CD14-positive monocyte (primary cell): ENCODE results near the gene STARD3. TPM values are rescaled to one million over a fixed set of nuclear protein-coding genes. Genes with fewer than 3 reads are reported as not detected.

ENCODE experiments used
- DNase-seq, 3 donors: peaks; one replicate each; pipeline ENCODE4 v3.0.0-alpha.2; 2011 to 2022
- H2AFZ ChIP-seq: 2 replicates; pipeline ENCODE4 v1.6.0; 2012; ENCODE audit warnings: mild to moderate bottlenecking, low read depth, low read length, inconsistent platforms; ENCODE audit not compliant: insufficient read depth, poor library complexity, severe bottlenecking
- H3K27ac ChIP-seq, 2 donors: 1 replicate in 1 of 2; 2 replicates in 1 of 2; pipeline ENCODE4 v1.5.1; 2012 to 2013; ENCODE audit warnings: low read length in 2 of 2, control low read depth in 1 of 2, inconsistent platforms in 1 of 2, low read depth in 1 of 2, mild to moderate bottlenecking in 1 of 2
- H3K27me3 ChIP-seq, 2 donors: one replicate each; pipeline versions ENCODE4 v1.6.0 to v1.6.1; 2011 to 2013; ENCODE audit warnings: low read length in 2 of 2; ENCODE audit not compliant: control insufficient read depth in 2 of 2, insufficient read depth in 2 of 2
- H3K36me3 ChIP-seq, 2 donors: replicated peaks in 1 of 2; 1 replicate in 1 of 2; 2 replicates in 1 of 2; pipeline versions ENCODE4 v1.5.1 to v1.6.1; 2012 to 2013; ENCODE audit warnings: low read length in 2 of 2, control low read depth in 1 of 2, inconsistent platforms in 1 of 2, mild to moderate bottlenecking in 1 of 2; ENCODE audit not compliant: insufficient read depth in 2 of 2, control insufficient read depth in 1 of 2
- H3K4me1 ChIP-seq, 2 donors: 1 replicate in 1 of 2; 2 replicates in 1 of 2; pipeline versions ENCODE4 v1.5.1 to v1.6.1; 2012 to 2013; ENCODE audit warnings: low read length in 2 of 2, control low read depth in 1 of 2, inconsistent platforms in 1 of 2, mild to moderate bottlenecking in 1 of 2, moderate library complexity in 1 of 2; ENCODE audit not compliant: insufficient read depth in 2 of 2, control insufficient read depth in 1 of 2
- H3K4me2 ChIP-seq: replicated peaks from 2 replicates; pipeline ENCODE3; 2012; ENCODE audit warnings: low read length, moderate library complexity, mild to moderate bottlenecking; ENCODE audit not compliant: poor library complexity, severe bottlenecking; ENCODE audit errors: extremely low read depth
- H3K4me3 ChIP-seq, 3 experiments: fragments of 200-600 bp in 1 of 3; sonication (generic) in 1 of 3; replicated peaks in 1 of 3; 1 replicate in 2 of 3; 2 replicates in 1 of 3; pipeline ENCODE4 v1.5.1; 2011 to 2013; ENCODE audit warnings: low read length in 3 of 3, mild to moderate bottlenecking in 3 of 3, control low read depth in 2 of 3, low read depth in 2 of 3, inconsistent platforms in 1 of 3, moderate library complexity in 1 of 3
- H3K79me2 ChIP-seq: 2 replicates; pipeline ENCODE4 v1.6.0; 2012; ENCODE audit warnings: mild to moderate bottlenecking, control low read depth, inconsistent platforms, low read length, moderate library complexity; ENCODE audit not compliant: insufficient read depth
- H3K9ac ChIP-seq: 2 replicates; pipeline ENCODE4 v1.6.0; 2017; ENCODE audit warnings: low read length, mild to moderate bottlenecking; ENCODE audit not compliant: insufficient read depth, poor library complexity, severe bottlenecking
- H3K9me3 ChIP-seq, 2 donors: replicated peaks in 1 of 2; 1 replicate in 1 of 2; 2 replicates in 1 of 2; pipeline versions ENCODE4 v1.5.1 to v1.6.1; 2012 to 2013; ENCODE audit warnings: low read length in 2 of 2, control low read depth in 1 of 2; ENCODE audit not compliant: control insufficient read depth in 1 of 2, insufficient read depth in 1 of 2
- H4K20me1 ChIP-seq: 2 replicates; pipeline ENCODE4 v1.6.0; 2012; ENCODE audit warnings: mild to moderate bottlenecking, low read length, control low read depth, moderate library complexity; ENCODE audit not compliant: insufficient read depth
- H3K27ac Mint-ChIP-seq, 7 donors: one replicate each; pipeline ENCODE4 v1.8.0; 2020; ENCODE audit warnings: mild to moderate bottlenecking in 7 of 7, mixed read lengths in 7 of 7, moderate library complexity in 6 of 7, inconsistent platforms in 2 of 7
- H3K27me3 Mint-ChIP-seq, 3 donors: one replicate each; pipeline ENCODE4 v1.8.0; 2021 to 2022; ENCODE audit warnings: low read depth in 3 of 3, mild to moderate bottlenecking in 3 of 3, mixed read lengths in 3 of 3, moderate library complexity in 3 of 3, inconsistent platforms in 1 of 3
- H3K36me3 Mint-ChIP-seq, 2 donors: one replicate each; pipeline ENCODE4 v1.8.0; 2020; ENCODE audit warnings: mixed read lengths in 2 of 2, inconsistent platforms in 1 of 2, mild to moderate bottlenecking in 1 of 2
- H3K4me1 Mint-ChIP-seq: one replicate; pipeline ENCODE4 v1.8.0; 2020; ENCODE audit warnings: mild to moderate bottlenecking, mixed read lengths
- H3K4me3 Mint-ChIP-seq, 2 donors: one replicate each; pipeline ENCODE4 v1.8.0; 2020; ENCODE audit warnings: mild to moderate bottlenecking in 2 of 2, mixed read lengths in 2 of 2, moderate library complexity in 1 of 2
- H3K9me3 Mint-ChIP-seq, 7 donors: one replicate each; pipeline ENCODE4 v1.8.0; 2020 to 2022; ENCODE audit warnings: mixed read lengths in 7 of 7, mild to moderate bottlenecking in 6 of 7, moderate library complexity in 6 of 7, inconsistent platforms in 2 of 7
- WGBS: methylation state at CpG from one replicate; pipeline ENCODE4 v1.1.5; 2013; ENCODE audit warnings: missing lambda C conversion rate; ENCODE audit not compliant: insufficient coverage; 5-methylcytosine and 5-hydroxymethylcytosine counted together
- intact Hi-C, 2 donors: fragments of 100-400 bp; cut with micrococcal nuclease; formaldehyde crosslinking; loops; one replicate each; pipeline versions ENCODE4 v1.15.0 to v1.15.1; 2023
- polyA plus RNA-seq, 3 donors: library from polyadenylated mRNA; depleted of rRNA in 1 of 3; unstranded in 2 of 3; stranded (reverse) in 1 of 3; fragments of 300-500 nt in 2 of 3; fragments of >200 nt in 1 of 3; fragmentation: Illumina TruSeq in 2 of 3; gene quantifications; 1 replicate in 2 of 3; 2 replicates in 1 of 3; pipeline ENCODE4 v1.2.3, GENCODE V29; 2012 to 2021
- TF ChIP-seq, protein P1 (sequence below): fragments of 200-600 bp; IDR thresholded peaks from one replicate; pipeline ENCODE4 v1.8.0; 2022; ENCODE audit warnings: antibody characterized with exemption, mild to moderate bottlenecking

STARD3 gene
- polyA plus RNA-seq, 3 donors = 35.1 to 114 (median 45.3) TPM

DNA sequence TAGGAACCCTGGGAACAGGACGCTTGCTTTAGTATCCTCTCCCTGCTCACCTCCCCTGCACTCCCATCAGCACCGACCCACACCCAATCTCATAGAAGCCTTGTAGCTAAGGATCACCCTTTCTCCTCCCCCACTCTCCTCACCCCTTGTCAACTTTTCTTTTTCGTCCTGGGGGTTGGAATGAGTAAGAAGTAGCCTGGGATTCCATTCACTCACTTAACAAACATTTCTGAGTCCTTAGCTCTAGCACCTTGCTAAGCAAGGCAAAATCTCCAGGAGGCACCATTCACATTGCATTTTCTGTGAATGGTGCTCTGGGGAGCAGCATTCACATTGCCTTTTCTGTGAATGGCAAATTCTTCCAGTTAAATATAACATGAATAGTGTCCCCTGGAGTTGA is 52.0 kb downstream of the STARD3 start:
- no CpG with 5 or more reads among the region's 3 CpGs for WGBS
- peaks cover 9 to 11% of the 10 kb centered on the region in 2 donors for H3K36me3 Mint-ChIP-seq
- intact Hi-C loops = loop anchor here in 1 of 2 donors (5.0 kb wide), 2 partner anchors 38 to 52 kb away; partner anchors contain the start of gene STARD3

DNA sequence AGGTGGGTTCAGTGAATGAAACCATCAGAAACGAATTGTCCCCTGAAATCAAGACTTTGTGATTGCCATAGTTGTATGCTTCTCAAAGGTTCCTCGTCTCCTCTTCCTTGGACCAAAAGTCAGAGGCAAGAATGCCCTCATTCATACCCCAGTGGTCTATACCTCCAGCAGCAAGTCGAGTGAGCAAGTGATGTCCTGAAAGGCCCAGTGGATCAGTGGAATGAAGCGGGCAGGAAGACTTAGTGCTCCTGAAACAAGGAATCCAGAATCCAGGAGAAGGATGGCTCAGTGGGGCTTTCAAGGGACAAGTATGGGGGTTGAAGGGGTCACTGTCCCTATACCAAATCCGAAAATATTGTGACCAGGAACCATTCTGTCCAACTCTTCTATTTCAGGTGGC is 57.6 kb downstream of the STARD3 start:
- Histone ChIP-seq H3K4me2 (no peak overlapping the region), H3K9me3 (no peaks in the 10 kb centered on the region), H3K79me2 (no peaks in the 10 kb centered on the region), H3K27ac (no peak overlapping the region), H3K27me3 (peaks cover 8 to 15% of the 10 kb centered on the region in 2 donors), H3K9ac (no peak overlapping the region), H3K4me1 (no peaks in the 10 kb centered on the region), H2AFZ (no peak overlapping the region), H3K4me3 (no peak overlapping the region), H3K36me3 (no peaks in the 10 kb centered on the region), H4K20me1 (no peaks in the 10 kb centered on the region)
- Mint-ChIP-seq H3K4me3 (no peak overlapping the region), H3K27ac (no peak overlapping the region), H3K9me3 (peaks cover 0 to 6% (median 3%) of the 10 kb centered on the region in 7 donors), H3K4me1 (peaks cover 1% of the 10 kb centered on the region), H3K27me3 (peaks cover 21 to 29% (median 28%) of the 10 kb centered on the region in 3 donors), H3K36me3 (peaks cover 0 to 3% of the 10 kb centered on the region in 2 donors)
- TF ChIP-seq, protein P1, sequence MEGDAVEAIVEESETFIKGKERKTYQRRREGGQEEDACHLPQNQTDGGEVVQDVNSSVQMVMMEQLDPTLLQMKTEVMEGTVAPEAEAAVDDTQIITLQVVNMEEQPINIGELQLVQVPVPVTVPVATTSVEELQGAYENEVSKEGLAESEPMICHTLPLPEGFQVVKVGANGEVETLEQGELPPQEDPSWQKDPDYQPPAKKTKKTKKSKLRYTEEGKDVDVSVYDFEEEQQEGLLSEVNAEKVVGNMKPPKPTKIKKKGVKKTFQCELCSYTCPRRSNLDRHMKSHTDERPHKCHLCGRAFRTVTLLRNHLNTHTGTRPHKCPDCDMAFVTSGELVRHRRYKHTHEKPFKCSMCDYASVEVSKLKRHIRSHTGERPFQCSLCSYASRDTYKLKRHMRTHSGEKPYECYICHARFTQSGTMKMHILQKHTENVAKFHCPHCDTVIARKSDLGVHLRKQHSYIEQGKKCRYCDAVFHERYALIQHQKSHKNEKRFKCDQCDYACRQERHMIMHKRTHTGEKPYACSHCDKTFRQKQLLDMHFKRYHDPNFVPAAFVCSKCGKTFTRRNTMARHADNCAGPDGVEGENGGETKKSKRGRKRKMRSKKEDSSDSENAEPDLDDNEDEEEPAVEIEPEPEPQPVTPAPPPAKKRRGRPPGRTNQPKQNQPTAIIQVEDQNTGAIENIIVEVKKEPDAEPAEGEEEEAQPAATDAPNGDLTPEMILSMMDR = no peak
- DNase-seq = no peak
- WGBS = 100% methylated on average over 3 of the region's 5 CpGs
- intact Hi-C loops = no loop called here

More for the DNA sequence above, 52.0 kb downstream of the STARD3 start:
- peak overlapping the region; percentile 93 for H3K4me2 ChIP-seq
- H3K9me3 ChIP-seq = no peaks in the 10 kb centered on the region
- peak overlapping the region; percentile 93 for H2AFZ ChIP-seq
- peaks cover 0 to 17% (median 6%) of the 10 kb centered on the region in 7 donors for H3K9me3 Mint-ChIP-seq
- H4K20me1 ChIP-seq = no peaks in the 10 kb centered on the region
- no peak for DNase-seq
- H3K9ac ChIP-seq = no peak overlapping the region
- peaks cover 17% of the 10 kb centered on the region for H3K4me1 Mint-ChIP-seq
- peak overlapping the region in 1 of 7 donors; percentile 76 for H3K27ac Mint-ChIP-seq
- peak overlapping the region; percentile 94 to 97 for H3K4me3 Mint-ChIP-seq
- TF ChIP-seq, protein P1 = no peak
- peaks cover 0 to 9% of the 10 kb centered on the region in 2 donors for H3K36me3 ChIP-seq
- no peaks in the 10 kb centered on the region for H3K79me2 ChIP-seq
- no peak overlapping the region for H3K27ac ChIP-seq
- peaks cover 12 to 18% of the 10 kb centered on the region in 2 donors for H3K4me1 ChIP-seq
- peaks cover 2 to 9% (median 8%) of the 10 kb centered on the region in 3 donors for H3K27me3 Mint-ChIP-seq
- peak overlapping the region in 1 of 3 experiments; percentile 82 for H3K4me3 ChIP-seq
- H3K27me3 ChIP-seq = no peaks in the 10 kb centered on the region
